B cell (primary cell): Measurements from ENCODE around the gene NUDT19.

Experiments used
- CTCF ChIP-seq: fragments of 200-600 bp; IDR thresholded peaks from one replicate; pipeline ENCODE4 v1.8.0; 2022; ENCODE audit warnings: antibody characterized with exemption, mild to moderate bottlenecking
- EZH2 ChIP-seq: IDR thresholded peaks from 2 replicates; pipeline ENCODE4 v1.6.1; 2012; ENCODE audit warnings: borderline replicate concordance, low read depth, mild to moderate bottlenecking, moderate library complexity, low read length; ENCODE audit not compliant: insufficient read depth, poor library complexity, severe bottlenecking

GRCh38 chr19:32666084-32666483 lies 25.5 kb upstream of the NUDT19 start:
- TF ChIP-seq EZH2 (no peak), CTCF (no peak)
